Glomerular endothelial cell (primary cell): ENCODE measurements around the gene AGFG1. TPM values are rescaled to one million over a fixed set of nuclear protein-coding genes. Genes with fewer than 3 reads are reported as not detected.
"Not testable (repeated sequence)": the region's sequence is repeated elsewhere in the genome, so short reads cannot be mapped to it uniquely, and the experiment has no call there.

Experiments
- DNase-seq: peaks from one replicate; pipeline ENCODE4 v3.0.0-alpha.2; 2011; ENCODE audit warnings: low read depth, low spot score; ENCODE audit errors: extremely low read depth
- total RNA-seq: library from RNA; depleted of rRNA; stranded (reverse); fragments of >200 nt; gene quantifications from 2 replicates; pipeline ENCODE4 v1.2.3, GENCODE V29; 2015

The AGFG1 gene
- total RNA-seq, 1 donor from 2014 or later, result 62.4 TPM

GRCh38 chr2:227528803-227529202 lies 56.8 kb downstream of the AGFG1 start:
- DNase-seq, result no peak

GRCh38 chr2:227529871-227530270 lies 57.9 kb downstream of the AGFG1 start:
- DNase-seq, result no peak

GRCh38 chr2:227534714-227535113 lies 62.8 kb downstream of the AGFG1 start:
- no peak for DNase-seq

- DNase-seq, result no peak
Measured at GRCh38 chr2:227536445-227536844, 64.5 kb downstream of the AGFG1 start.

GRCh38 chr2:227539465-227539956 lies 67.6 kb downstream of the AGFG1 start:
- DNase-seq, result no peak

- not testable (repeated sequence) for DNase-seq
Measured at GRCh38 chr2:227540352-227540751, 68.4 kb downstream of the AGFG1 start.

GRCh38 chr2:227545990-227546389 lies 74.0 kb downstream of the AGFG1 start:
- DNase-seq, result no peak

- DNase-seq, result no peak
Measured at GRCh38 chr2:227551836-227552235, 79.9 kb downstream of the AGFG1 start.

- DNase-seq, result no peak
Measured at GRCh38 chr2:227562581-227562980, 90.6 kb downstream of the AGFG1 start.

GRCh38 chr2:227565080-227565479 lies 93.1 kb downstream of the AGFG1 start:
- no peak for DNase-seq

- no peak for DNase-seq
Measured at GRCh38 chr2:227566012-227566411, 94.1 kb downstream of the AGFG1 start.

GRCh38 chr2:227568852-227569169 lies 96.9 kb downstream of the AGFG1 start:
- DNase-seq, result no peak

GRCh38 chr2:227570615-227571014 lies 98.7 kb downstream of the AGFG1 start:
- no peak for DNase-seq

GRCh38 chr2:227576110-227576509 lies 104.2 kb downstream of the AGFG1 start:
- DNase-seq, result no peak

- DNase-seq, result no peak
Measured at GRCh38 chr2:227576812-227577211, 104.9 kb downstream of the AGFG1 start.

GRCh38 chr2:227577555-227577954 lies 105.6 kb downstream of the AGFG1 start:
- DNase-seq, result no peak

GRCh38 chr2:227578642-227579041 lies 106.7 kb downstream of the AGFG1 start:
- DNase-seq, result no peak

GRCh38 chr2:227579791-227580190 lies 107.8 kb downstream of the AGFG1 start:
- no peak for DNase-seq

- DNase-seq, result no peak
Measured at GRCh38 chr2:227582369-227582768, 110.4 kb downstream of the AGFG1 start.

- DNase-seq, result no peak
Measured at GRCh38 chr2:227592694-227593387, 120.9 kb downstream of the AGFG1 start.

- no peak for DNase-seq
Measured at GRCh38 chr2:227595797-227596196, 123.8 kb downstream of the AGFG1 start.

- no peak for DNase-seq
Measured at GRCh38 chr2:227597036-227597435, 125.1 kb downstream of the AGFG1 start.

GRCh38 chr2:227597998-227598397 lies 126.0 kb downstream of the AGFG1 start:
- DNase-seq, result no peak
